GM19397 (cell line): ENCODE measurements around the gene RAB20.

Experiments
- ATAC-seq: cut with Tn5 transposase; IDR thresholded peaks from one replicate; pipeline ENCODE4 v1.9.1; 2021; ENCODE audit warnings: mild to moderate bottlenecking, moderate library complexity; ENCODE audit not compliant: unreplicated experiment

The RAB20 gene

DNA sequence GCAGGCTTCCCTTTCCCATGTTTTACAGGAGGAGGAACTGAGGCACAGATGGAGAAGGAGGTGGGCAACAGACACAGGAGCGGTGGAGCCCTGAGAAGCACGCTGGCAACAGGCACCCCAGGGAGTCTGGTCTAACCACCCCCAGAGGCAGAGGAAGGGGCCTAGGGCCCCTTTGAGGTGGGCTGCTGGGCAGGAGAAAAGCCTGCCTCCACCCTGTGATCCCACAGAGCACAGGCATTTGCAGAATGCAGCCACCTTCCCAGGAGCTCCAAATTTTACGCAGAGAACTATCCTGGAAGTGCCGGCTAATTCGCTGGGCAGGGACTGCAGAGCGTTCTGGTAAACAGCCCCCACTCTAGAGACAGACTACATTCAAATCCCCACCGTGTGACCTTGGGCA lies 30.4 kb downstream of the RAB20 start:
- no peak for ATAC-seq

DNA sequence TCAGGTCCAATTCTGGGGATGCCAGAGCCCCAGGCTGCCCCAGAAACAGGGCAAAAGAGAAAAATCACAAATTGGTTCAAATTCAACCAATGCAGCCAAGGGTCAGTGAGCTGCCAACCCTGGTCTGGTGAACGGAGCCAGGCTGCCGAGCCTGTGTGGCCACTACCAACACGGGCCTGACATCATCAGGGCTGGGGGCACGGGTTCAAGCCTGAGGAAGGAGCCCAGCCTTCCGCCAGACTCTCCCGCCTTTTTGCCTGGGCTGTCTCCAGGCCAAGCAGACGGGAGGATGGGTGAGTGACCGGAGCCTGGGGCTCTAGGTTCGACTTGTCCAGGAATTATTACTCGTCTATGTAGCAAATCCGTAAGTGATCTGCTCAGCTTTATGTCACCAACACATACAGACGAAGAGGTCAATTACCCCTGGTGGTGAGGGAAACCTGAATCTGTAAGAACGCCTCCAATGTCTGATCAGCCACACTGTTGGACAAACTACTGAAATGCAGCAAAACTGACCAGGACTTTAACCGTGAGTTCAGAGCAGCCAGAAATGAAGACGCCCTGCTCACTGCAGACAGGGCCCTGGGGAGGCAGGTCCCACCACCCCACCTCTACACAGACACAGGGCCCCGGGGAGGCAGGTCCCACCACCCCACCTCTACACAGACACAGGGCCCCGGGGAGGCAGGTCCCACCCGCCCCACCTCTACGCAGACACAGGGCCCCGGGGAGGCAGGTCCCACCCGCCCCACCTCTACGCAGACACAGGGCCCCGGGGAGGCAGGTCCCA lies 31.8 kb downstream of the RAB20 start:
- no peak for ATAC-seq

DNA sequence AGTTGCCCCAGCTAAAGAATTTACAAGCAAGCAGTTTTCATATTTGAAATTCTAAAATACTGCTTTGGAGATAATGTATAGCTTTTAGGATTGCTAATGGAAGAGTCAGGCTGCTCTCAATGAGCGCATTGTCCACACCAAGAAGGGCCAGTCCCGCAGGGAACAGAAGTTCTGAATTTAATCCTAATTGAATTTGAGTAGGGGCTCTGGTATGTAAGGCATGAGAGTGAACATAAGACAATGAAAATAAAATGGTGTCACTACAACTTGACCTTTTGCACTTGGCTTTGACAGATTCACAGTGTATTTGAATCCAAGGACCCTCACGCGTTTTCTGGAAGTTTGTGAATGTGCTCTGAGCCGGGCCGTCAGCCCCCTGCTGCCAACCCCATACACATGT lies 32.6 kb downstream of the RAB20 start:
- no peak for ATAC-seq

DNA sequence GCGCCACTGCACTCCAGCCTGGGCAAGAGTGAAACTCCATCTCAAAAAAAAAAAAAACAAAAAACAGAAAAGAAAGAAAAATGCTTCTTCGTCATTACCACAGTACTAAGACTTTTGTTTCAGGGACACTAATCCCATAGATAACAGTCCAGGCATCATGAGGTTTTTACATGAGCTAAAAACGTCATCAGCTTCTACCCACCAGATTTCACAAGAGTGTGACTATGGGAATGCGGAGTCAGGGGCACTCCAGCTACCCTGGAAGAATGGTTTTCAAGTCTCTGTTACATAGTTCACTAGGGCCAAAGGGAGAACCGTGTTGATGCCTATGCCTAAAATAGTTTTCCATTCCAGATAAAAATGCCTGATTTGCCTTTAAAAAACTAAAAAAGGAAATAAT lies 33.2 kb downstream of the RAB20 start:
- no peak for ATAC-seq

DNA sequence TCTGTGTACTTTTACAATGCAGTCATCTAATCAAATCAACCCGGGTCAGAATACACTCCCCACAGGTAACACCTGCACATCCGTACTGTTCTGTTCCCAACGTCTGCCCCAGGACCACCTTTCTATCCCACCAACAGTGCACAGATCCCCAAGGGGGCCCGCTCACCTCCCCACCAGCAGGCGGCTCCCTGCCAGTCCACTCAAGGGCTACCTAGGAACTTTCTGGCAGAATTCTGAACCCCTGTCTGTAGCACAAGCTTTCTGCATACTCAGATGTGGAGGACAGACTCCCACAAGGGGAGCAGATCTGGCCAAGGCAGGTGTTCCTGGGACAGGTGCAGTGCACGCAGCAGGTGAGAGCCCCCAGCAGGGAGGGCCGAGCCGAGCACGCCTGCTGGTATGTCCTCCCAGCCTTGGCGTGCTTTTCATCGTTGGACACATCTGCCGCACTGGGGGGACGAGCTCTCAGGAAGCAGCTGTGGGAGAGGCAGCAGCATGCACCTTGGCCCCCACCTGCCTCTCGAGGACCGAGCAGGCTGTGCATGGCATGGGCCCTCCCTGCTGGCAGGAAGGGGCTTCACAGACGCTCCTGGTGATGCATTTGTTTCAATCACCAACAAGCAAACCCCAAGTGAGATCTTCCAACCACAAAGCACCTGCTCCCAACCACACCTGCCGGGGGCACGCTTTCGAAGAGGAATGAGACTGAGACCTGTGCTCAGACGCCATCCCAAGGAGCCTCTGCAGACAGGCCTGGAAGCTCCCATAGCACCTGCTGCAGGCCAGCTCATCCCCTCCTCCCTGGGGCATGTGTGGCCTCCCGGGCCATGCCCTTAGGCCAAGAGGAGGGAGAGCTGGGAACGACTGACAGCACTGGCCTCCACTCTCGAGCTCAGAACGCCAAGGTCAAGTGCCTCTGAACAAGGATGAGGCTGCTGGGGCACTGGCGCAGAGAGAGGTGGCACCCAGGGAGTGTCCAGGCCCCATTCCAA lies 35.9 kb downstream of the RAB20 start:
- peak; percentile 76 for ATAC-seq

DNA sequence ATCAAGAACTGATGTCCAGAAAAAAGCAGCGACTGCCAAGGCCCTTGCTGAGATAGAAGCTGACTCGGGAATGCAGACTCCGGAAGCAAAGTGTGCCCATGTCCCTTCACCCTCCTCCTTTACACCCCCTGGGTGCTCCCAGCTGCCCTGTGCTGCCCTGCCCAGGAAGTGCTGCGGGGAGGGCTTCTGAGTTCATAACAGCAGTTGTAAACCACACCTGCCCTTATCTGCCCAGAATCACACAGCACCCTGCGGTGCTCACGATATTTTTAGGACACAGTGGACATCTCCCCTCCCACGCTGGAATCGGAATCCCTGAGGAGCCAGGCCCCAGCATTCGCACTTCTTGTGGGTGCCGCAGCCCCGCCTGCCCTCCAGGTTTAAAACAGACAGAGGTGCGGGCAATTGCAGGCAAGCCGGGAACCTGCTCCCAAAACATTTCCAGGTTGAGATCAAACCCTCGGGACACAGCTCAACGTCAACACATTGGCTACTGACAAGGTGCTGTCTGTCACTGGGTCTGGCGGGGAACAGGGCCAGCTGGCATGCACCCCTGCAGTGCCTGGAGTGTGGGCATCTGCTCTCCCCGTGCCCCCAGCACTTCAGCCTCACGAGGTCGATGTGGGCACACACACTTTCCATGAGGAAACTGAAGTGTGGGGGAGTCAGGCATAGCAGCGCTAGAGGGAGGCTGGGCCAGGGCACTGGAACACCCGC lies 36.8 kb downstream of the RAB20 start:
- no peak for ATAC-seq

DNA sequence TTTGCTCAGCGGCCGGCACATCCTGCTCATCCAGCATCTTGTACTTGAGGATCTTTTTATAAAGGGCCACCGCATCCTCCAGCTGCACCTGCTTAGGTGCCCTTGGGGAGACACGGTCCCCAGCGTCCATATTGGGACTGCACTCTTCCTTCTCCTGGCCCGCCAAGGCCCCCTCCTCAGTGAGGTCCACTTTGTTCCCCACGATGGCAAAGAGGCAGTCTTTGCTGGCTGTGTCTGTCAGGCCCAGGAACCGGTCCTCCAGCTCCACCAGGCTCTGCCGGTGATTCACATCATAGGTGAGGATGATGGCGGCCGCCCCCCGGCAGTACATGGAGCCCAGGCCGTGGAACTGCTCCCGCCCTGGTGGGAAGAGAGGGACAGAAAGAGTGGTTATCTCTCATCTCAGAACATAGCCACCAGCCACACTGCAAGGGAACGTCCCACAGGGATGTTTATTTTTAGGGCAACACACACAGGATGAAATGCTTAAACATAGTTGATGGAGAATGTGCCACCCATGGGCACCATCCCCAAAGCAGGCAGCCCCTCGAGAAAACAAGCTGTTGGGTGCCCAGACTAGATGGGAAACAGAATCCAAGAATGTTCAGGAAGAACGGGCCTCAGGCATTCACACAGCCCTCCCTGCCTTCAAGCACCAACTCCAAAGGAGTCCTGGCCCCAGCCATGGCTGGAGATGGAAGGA lies 37.5 kb downstream of the RAB20 start:
- ATAC-seq = no peak

DNA sequence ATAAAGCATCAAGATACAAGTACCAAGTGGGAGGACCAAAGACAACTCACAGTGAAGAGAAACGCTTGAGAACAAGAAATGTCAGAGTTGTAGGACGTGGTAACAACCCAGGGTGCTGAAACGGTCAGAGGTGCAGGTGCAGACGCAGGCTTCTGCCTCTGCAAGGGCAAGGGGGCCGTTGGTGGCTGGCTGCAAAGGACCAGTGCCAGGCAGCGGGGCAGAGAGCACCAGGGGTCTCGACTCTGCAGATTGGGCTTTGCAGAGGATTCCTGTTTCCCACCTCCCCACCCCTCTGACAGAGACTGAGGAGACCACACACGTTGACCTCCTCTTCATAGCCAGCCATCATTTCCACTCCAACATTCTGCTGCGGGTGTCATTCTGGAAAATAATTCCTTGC lies 38.3 kb downstream of the RAB20 start:
- no peak for ATAC-seq

DNA sequence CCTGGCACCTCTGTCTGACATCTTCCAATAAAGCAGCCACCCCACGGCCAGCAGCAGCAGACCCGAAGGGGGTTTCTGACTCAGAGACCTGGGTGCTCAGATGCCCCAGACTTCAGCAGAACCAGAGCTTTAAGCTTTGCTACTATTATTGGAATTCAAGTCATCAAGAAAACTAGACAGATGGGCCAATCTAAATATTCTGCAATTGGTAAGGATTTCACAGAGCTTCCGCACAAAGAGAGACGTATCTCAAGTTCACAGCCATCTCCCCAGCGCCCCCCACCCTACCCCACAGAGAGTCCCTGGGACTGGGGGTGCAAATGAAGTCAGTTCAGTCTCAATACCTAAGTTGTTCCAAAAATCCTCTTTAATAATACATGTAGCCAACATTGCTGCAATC lies 38.8 kb downstream of the RAB20 start:
- no peak for ATAC-seq

DNA sequence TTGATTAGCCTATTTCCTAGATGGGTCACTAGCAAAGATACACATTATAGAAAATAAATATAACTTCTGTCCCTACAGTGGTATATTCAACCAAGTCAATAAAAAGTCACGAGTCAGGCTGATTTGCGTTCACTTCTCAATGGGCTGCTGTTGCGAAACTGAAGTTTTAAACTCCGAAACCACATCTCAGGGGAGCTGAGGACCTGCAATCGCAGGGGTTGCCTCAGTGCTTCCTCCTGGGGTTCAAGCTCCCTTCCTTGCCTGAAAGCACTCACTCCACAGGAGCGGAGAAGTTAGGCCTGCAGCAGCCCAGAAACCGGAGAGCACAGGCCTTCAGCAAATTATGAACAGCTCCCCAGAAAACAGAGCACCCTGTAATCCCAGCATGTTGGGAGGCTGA lies 39.6 kb downstream of the RAB20 start:
- ATAC-seq = no peak

DNA sequence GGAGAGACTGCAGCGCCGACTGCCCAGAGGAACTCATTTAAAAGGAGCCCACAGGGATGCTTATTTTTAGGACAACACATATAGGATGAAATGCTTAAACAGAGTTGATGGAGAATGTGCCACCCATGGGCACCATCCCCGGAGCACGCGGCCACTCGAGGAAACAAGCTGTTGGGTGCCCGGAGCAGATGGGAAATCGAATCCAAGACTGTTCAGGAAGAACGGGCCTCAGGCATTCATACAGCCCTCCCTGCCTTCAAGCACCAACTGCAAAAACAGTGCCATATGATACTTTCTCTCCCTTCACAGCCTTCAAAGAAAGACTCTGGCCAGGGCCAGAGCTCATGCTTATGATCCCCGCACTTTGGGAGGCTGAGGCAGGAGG lies 40.2 kb downstream of the RAB20 start:
- no peak for ATAC-seq

DNA sequence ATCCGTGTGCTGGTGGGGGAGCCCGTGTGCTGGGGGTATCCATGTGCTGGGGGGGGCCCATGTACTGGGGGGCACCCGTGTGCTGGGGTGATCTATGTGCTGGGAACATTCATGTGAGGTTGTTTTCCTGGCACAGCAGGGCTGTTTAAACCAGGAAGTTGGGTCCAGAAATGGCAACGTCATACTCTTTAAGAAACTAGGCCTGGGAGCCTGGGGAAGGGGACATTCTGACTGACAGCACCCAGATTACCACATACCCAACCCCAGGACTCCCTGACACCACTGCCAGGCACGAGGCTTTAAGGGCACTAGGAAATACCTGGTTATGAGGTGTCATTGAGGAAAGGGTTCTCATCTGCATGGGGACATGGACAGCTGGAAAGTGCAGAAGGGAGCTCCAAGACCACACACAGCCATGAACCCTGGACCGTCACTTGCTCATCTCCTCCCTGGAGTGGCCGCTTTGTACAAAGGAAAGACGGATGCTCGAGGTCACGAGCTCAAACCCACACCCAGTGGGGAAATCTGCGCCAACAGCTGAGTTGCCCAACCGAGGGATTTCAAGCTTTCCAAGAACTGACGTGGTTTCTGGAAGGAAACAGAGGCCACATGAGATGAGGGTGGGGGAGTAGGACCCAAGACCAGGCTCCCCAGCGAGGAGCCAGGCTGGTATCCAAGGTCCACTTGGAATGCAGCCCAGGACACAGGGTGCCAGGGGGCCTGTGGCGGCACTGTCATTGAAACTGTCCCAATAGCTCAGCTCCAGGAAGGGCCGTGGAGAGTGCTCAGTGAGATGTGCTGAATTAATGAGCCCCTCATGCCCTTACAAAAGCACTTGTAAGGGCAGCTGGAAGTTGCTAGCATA lies 40.9 kb downstream of the RAB20 start:
- ATAC-seq = no peak

DNA sequence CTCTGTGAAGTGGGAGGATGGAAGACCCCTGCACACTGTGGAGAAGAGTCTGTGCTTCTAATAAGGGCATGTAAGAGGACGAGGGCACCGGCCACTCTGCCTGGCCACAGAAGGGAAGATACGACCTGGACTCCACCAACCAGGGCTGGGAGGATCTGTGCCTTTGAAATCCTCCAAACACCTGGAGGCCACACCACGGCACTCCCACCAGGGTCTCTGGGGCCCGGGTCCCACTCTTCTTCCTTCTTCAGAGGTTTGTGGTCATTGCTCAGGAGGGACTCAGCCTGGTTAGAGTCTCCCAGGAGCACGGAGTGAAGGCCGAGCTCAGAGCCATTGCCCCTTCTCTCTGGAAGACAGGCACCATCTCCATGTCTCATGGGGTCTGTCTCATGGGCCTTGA lies 42.0 kb downstream of the RAB20 start:
- ATAC-seq = no peak

DNA sequence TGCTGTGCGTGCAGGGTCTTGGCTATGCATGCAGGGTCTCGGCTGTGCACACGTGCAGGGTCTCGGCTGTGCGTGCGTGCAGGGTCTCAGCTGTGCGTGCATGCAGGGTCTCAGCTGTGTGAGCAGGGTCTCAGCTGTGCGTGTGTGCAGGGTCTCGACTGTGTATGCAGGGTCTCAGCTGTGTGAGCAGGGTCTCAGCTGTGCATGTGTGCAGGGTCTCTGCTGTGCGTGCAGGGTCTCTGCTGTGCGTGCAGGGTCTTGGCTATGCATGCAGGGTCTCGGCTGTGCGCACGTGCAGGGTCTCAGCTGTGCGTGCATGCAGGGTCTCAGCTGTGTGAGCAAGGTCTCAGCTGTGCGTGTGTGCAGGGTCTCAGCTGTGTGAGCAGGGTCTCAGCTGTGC lies 42.5 kb downstream of the RAB20 start:
- ATAC-seq = no peak

DNA sequence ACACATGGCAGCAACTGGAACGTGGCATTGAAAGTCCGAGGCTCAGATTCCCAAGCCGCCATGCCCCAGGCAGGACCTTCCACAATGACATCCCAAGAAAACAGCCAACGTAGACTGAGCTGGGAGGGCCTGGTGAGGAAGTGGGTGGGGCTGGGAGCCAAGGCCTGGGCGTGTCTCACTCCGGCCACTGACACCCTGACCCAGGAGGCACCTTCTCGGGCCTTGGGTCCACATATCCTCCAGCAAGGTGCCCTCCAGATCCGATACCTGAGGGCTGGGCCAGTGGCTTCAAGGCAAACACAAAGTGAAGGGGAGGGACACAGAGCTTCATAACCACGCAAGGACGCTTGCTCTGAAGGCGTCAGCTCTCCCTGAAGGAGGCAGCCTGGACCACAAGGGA lies 43.0 kb downstream of the RAB20 start:
- ATAC-seq = no peak

DNA sequence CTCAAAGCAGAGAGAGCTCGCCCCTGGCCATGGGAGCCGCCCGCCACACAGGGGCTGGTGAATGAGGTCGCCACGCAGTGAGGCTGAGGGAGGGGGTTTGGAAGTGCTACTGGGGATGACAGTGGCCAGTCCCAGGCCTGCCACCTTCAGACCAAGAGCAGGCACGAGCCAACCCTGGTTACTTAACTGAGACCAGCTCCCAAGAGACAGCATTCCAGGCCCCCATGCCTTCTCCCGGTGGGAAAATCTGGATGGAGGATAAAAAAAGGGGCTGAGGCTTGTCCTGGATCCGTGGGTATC lies 43.3 kb downstream of the RAB20 start:
- ATAC-seq = no peak

DNA sequence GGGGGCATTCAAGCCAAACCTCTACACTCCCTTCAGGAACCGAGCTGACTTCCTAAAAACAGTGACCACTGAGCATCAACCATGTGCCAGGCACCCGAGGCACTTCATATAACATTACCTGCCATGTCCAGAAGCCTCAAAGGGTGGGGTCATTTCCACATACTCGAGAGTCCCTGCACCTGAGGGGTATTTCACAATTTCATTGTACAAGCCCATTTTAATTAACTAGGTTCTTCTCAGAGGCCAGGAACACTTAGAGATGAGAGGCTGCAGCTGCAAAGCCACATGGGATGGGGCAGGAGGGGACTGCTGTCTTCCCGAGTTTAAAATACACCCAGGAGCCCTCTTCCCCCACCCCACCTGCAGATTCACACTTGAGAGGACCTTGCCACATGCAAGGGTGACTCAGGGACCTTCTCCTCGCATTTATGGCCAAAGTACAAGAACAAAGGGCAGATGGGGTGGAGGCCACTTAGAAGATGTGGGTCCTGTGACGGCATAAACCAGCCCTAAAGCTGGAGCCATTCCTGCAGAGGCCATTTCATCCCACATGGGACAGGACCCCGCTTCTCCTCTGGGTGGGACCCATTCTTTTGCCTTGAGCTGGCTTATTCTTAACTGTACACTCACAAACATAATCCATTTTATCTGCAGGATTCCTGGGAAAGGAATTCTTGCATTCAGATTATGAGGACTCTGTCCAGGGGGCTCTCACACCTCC lies 43.9 kb downstream of the RAB20 start:
- no peak for ATAC-seq

DNA sequence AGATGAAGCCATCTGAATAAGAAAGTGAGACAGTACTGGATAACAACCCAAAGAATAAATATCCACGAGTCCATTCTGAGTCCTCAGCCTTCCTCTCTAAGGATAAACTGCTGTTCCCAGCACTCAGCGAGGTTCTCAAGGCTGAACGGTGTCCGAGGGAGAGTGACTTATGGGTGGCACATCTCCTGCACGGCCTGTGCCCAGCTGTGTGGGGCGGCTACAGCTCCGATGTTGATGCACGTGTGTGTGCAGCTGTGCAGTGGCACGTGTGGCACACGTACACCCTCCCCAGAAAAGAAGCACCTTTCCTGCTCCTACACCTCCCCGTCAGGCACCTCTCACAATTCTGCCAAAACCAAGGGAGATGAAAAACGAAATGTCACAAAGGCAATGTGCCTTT lies 45.0 kb downstream of the RAB20 start:
- ATAC-seq = no peak

DNA sequence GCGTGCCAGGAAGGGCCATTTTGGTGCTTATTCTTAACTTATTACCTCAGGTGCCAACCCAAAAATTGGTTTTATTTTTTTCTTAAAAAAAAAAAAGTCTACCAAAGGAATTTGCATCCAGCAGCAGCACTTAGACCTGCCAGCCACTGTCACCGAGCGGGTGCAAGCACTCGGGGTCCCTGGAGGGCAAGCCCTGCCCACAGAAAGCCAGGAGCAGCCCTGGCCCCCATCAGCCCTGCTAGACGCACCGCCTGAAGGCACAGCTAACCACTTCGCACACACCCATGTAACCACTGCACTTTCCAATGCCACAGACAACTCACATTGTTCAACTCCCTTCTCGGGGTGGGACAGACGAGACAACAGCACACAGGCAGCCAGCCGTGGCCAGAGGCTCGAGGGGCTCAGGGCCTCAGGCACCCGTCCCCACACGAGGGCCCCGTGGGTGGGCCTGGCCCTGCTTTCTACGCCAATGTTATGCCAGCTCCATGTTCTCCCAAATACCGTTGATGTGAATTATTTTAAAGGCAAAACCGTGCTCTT lies 49.3 kb downstream of the RAB20 start:
- no peak for ATAC-seq
